Measurements from ENCODE around the gene CAD.

DNA sequence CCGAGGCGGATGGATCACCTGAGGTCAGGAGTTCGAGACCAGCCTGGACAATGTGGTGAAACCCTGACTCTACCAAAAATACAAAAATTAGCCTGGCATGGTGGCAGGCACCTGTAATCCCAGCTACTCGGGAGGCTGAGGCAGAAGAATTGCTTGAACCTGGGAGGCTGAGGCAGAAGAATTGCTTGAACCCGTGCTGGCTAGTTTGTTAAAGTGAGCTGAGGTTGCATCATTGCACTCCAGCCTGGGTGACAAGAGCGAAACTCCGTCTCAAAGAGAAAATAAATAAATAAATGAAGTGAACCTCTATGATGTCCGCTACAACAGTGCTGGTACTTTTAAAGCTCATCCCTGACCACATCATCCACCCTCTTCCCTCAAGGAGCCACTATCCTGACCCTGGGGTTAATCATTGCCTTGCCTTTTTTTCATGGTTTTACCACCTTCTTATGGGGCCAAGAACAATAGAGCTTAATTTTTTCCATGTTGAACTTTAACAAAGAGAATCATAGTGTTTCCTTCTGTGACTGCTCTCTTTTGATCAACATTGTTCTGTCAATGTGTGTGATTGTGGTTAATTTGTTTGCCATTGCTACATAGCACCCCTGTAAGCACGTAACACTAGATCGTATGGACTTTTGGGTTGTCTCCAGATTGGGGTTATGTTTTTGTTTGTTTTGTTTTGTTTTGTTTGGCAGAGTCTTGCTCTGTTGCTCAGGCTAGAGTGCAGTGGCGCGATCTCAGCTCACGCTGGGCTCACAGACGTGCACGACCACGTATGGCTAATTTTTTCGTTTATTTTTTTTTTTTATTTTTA lies 22.4 kb upstream of the CAD start:
- no peak for TF ChIP-seq POLR2AphosphoS5 (IDR thresholded peaks at IDR 0.05; ENCODE audit: low read length)
- no peak for TF ChIP-seq EZH2 (IDR thresholded peaks at IDR 0.05; ENCODE audit: borderline replicate concordance, control insufficient read depth, low read depth, low read length)
- TF ChIP-seq MAX (IDR thresholded peaks at IDR 0.05; ENCODE audit: low read depth, low read length): no peak
- no peak for TF ChIP-seq EGR1 (IDR thresholded peaks at IDR 0.05; ENCODE audit: borderline replicate concordance in 1 of 2, low read depth in 2 of 2, low read length in 2 of 2)
- no peak for TF ChIP-seq JUNB (IDR thresholded peaks at IDR 0.05)
- TF ChIP-seq TAF1 (IDR thresholded peaks at IDR 0.05; ENCODE audit: borderline replicate concordance, low read depth, low read length): no peak
- TF ChIP-seq TCF12 (IDR thresholded peaks at IDR 0.05; ENCODE audit: low read depth, low read length): no peak

Data from GM12878 (cell line).